Suprapubic skin (tissue), 3 donors: ENCODE data around the gene FADS6.

Source experiments
- EP300 ChIP-seq: sonication (generic); formaldehyde crosslinking; IDR thresholded peaks from one replicate; pipeline ENCODE4 v1.6.1; 2017; ENCODE audit warnings: antibody characterized with exemption
- POLR2A ChIP-seq, 2 donors: fragments of 450-650 bp; IDR thresholded peaks; one replicate each; pipeline ENCODE4 v1.6.1; 2017; ENCODE audit warnings: antibody characterized with exemption in 2 of 2, mild to moderate bottlenecking in 2 of 2, moderate library complexity in 2 of 2
- TF ChIP-seq, protein P1 (sequence below), 2 donors: fragments of 200-600 bp in 1 of 2; fragments of 450-650 bp in 1 of 2; sonication (generic) in 1 of 2; IDR thresholded peaks; one replicate each; pipeline ENCODE4 v1.5.1; 2016 to 2019; ENCODE audit warnings: antibody characterized with exemption in 2 of 2, mild to moderate bottlenecking in 1 of 2, moderate library complexity in 1 of 2

DNA sequence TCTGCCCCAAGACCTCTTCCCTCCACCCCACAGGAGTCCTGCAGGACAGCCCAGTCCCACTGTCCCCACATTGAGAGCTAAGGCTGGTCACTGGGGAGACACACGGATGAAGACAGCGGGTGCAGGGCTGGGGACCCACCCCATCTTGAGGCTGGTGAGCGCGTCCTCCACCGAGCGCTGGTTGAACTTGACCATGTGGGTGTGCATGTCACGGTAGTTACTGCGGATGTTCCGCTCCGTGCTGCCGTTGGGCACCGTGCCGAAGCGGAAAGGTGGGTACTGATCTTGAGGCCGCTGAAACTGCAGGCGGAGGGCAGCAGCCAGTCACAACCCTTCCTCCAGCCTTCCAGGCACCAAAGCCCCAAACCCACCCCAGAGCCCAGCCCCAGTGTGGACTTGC is 46.8 kb downstream of the FADS6 start:
- TF ChIP-seq, protein P1, sequence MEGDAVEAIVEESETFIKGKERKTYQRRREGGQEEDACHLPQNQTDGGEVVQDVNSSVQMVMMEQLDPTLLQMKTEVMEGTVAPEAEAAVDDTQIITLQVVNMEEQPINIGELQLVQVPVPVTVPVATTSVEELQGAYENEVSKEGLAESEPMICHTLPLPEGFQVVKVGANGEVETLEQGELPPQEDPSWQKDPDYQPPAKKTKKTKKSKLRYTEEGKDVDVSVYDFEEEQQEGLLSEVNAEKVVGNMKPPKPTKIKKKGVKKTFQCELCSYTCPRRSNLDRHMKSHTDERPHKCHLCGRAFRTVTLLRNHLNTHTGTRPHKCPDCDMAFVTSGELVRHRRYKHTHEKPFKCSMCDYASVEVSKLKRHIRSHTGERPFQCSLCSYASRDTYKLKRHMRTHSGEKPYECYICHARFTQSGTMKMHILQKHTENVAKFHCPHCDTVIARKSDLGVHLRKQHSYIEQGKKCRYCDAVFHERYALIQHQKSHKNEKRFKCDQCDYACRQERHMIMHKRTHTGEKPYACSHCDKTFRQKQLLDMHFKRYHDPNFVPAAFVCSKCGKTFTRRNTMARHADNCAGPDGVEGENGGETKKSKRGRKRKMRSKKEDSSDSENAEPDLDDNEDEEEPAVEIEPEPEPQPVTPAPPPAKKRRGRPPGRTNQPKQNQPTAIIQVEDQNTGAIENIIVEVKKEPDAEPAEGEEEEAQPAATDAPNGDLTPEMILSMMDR (IDR thresholded peaks at IDR 0.05), result no peak
- TF ChIP-seq EP300 (no peak), POLR2A (IDR thresholded peaks at IDR 0.05) (no peak)
